GM12878 (cell line): ENCODE data around the gene DSG4.

Source experiments
- CEBPB ChIP-seq, 2 experiments: fragments of 150-350 bp in 1 of 2; IDR thresholded peaks; 2 replicates each; pipeline ENCODE4 v1.6.1; 2012 to 2014; ENCODE audit warnings: low read depth in 2 of 2, low read length in 2 of 2, borderline replicate concordance in 1 of 2, inconsistent platforms in 1 of 2
- CHD2 ChIP-seq: IDR thresholded peaks from 2 replicates; pipeline ENCODE4 v1.6.1; 2011; ENCODE audit warnings: low read depth, low read length, improper control_type of control experiment, borderline replicate concordance
- ETV6 ChIP-seq, 2 experiments: fragments of 450-650 bp in 1 of 2; IDR thresholded peaks in 1 of 2; conservative IDR thresholded peaks in 1 of 2; 2 replicates each; pipeline ENCODE4 v1.6.1; 2014; ENCODE audit warnings: antibody characterized with exemption in 1 of 2, borderline replicate concordance in 1 of 2, low read depth in 1 of 2, mild to moderate bottlenecking in 1 of 2, moderate library complexity in 1 of 2
- FOS ChIP-seq: IDR thresholded peaks from 3 replicates; pipeline ENCODE4 v1.6.1; 2011; ENCODE audit warnings: borderline replicate concordance; ENCODE audit not compliant: insufficient read length; ENCODE audit errors: extremely low read depth
- HCFC1 ChIP-seq: fragments of 150-350 bp; IDR thresholded peaks from 2 replicates; pipeline ENCODE4 v1.6.1; 2014; ENCODE audit warnings: low read length
- MYC ChIP-seq: IDR thresholded peaks from 2 replicates; pipeline ENCODE4 v1.6.1; 2011; ENCODE audit warnings: mild to moderate bottlenecking, low read length, moderate library complexity, inconsistent platforms; ENCODE audit not compliant: insufficient read depth, insufficient replicate concordance, insufficient read length, severe bottlenecking
- POLR2AphosphoS5 ChIP-seq: IDR thresholded peaks from 2 replicates; pipeline ENCODE4 v1.6.1; 2011; ENCODE audit warnings: mild to moderate bottlenecking, low read length, inconsistent platforms
- ZNF274 ChIP-seq: IDR thresholded peaks from one replicate; pipeline ENCODE4 v1.8.0; 2011; ENCODE audit not compliant: insufficient read length, insufficient read depth
- TF ChIP-seq, protein P1 (sequence below), 3 experiments: IDR thresholded peaks in 2 of 3; conservative IDR thresholded peaks in 1 of 3; 2 replicates each; pipeline ENCODE4 v1.5.1; 2011; ENCODE audit warnings: low read depth in 3 of 3, low read length in 3 of 3, mild to moderate bottlenecking in 3 of 3, control low read depth in 2 of 3, moderate library complexity in 2 of 3, inconsistent platforms in 1 of 3, mixed read lengths in 1 of 3; ENCODE audit not compliant: control insufficient read depth in 2 of 3, insufficient read depth in 1 of 3; ENCODE audit errors: extremely low read depth in 1 of 3

GRCh38 chr18:31444142-31444541, 67.6 kb downstream of the DSG4 start:
- TF ChIP-seq, protein P1, sequence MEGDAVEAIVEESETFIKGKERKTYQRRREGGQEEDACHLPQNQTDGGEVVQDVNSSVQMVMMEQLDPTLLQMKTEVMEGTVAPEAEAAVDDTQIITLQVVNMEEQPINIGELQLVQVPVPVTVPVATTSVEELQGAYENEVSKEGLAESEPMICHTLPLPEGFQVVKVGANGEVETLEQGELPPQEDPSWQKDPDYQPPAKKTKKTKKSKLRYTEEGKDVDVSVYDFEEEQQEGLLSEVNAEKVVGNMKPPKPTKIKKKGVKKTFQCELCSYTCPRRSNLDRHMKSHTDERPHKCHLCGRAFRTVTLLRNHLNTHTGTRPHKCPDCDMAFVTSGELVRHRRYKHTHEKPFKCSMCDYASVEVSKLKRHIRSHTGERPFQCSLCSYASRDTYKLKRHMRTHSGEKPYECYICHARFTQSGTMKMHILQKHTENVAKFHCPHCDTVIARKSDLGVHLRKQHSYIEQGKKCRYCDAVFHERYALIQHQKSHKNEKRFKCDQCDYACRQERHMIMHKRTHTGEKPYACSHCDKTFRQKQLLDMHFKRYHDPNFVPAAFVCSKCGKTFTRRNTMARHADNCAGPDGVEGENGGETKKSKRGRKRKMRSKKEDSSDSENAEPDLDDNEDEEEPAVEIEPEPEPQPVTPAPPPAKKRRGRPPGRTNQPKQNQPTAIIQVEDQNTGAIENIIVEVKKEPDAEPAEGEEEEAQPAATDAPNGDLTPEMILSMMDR (IDR thresholded peaks at IDR 0.05 in 2 of 3, conservative IDR thresholded peaks at IDR 0.05 in 1 of 3; ENCODE audit: control insufficient read depth in 2 of 3, extremely low read depth in 1 of 3, insufficient read depth in 1 of 3, low read depth in 3 of 3, low read length in 3 of 3), result no peak
- TF ChIP-seq FOS (no peak), HCFC1 (no peak), ZNF274 (no peak), POLR2AphosphoS5 (no peak), MYC (no peak), CHD2 (no peak), ETV6 (conservative IDR thresholded peaks at IDR 0.05 in 1 of 2, IDR thresholded peaks at IDR 0.05 in 1 of 2; ENCODE audit: borderline replicate concordance in 1 of 2, low read depth in 1 of 2) (no peak), CEBPB (IDR thresholded peaks at IDR 0.05; ENCODE audit: borderline replicate concordance in 1 of 2, low read depth in 2 of 2, low read length in 2 of 2) (no peak)
